ENCODE measurements around the gene ZNF544.

- no peak for TF ChIP-seq ZBTB21 (tag by site-specific recombination; IDR thresholded peaks at IDR 0.05)
- TF ChIP-seq, protein P1, sequence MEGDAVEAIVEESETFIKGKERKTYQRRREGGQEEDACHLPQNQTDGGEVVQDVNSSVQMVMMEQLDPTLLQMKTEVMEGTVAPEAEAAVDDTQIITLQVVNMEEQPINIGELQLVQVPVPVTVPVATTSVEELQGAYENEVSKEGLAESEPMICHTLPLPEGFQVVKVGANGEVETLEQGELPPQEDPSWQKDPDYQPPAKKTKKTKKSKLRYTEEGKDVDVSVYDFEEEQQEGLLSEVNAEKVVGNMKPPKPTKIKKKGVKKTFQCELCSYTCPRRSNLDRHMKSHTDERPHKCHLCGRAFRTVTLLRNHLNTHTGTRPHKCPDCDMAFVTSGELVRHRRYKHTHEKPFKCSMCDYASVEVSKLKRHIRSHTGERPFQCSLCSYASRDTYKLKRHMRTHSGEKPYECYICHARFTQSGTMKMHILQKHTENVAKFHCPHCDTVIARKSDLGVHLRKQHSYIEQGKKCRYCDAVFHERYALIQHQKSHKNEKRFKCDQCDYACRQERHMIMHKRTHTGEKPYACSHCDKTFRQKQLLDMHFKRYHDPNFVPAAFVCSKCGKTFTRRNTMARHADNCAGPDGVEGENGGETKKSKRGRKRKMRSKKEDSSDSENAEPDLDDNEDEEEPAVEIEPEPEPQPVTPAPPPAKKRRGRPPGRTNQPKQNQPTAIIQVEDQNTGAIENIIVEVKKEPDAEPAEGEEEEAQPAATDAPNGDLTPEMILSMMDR (tag by site-specific recombination; IDR thresholded peaks at IDR 0.05), result no peak
- TF ChIP-seq ZNF830 (tag by site-specific recombination; IDR thresholded peaks at IDR 0.05; ENCODE audit: low read depth), result no peak
- no peak for TF ChIP-seq ZNF391 (tag by site-specific recombination; IDR thresholded peaks at IDR 0.05; ENCODE audit: borderline replicate concordance, low read depth)
- no peak for TF ChIP-seq ZFP41 (tag by site-specific recombination; IDR thresholded peaks at IDR 0.05; ENCODE audit: borderline replicate concordance)
- TF ChIP-seq ZNF645 (tag by site-specific recombination; IDR thresholded peaks at IDR 0.05), result no peak
These were observed 32.9 kb downstream of the ZNF544 start for GRCh38 chr19:58261600-58261967.

Data from HEK293 (cell line).